Activated T-cell treated with anti-CD3 and anti-CD28 coated beads for 48 hours (primary cell): ENCODE results near the gene TRA2B.

Source experiments
- DNase-seq: peaks from one replicate; pipeline ENCODE4 v3.0.0-alpha.2; 2020; ENCODE audit warnings: low read depth

TRA2B gene

DNA sequence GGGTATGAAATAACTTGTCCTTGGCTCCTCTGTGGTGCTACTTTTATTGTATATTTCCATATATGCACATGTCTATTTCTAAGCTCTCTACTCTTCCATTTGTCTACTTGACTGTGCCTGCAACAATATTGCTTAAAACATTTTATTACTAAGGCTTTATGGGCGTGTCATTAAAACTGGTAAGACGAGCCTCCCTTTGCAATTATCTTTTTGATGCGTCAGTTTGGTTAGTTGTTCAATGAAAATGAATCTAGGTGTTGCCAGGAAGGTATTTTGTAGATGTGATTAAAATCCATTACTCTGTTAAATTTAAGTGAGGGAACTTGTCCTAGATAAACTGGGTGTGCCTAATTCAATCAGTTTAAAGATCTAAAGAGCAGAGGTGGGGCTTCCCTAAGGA is 12.9 kb upstream of the TRA2B start:
- no peak for DNase-seq

DNA sequence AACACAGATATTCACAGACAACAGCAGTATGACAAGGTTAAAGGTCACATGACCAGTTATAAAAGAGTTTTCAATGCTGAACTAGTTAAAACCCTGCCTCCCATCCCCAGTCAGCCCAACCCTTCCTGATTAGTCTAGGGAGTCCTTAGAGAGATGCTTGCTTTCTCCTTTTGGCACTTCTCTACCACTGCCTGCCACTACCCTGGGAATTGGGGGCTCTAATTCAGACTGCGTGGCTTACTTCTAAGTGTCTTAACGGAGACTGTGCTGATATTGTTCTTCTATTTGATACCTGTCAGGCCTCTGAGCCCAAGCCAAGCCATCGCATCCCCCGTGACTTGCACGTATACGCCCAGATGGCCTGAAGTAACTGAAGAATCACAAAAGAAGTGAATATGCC is 11.7 kb upstream of the TRA2B start:
- no peak for DNase-seq

DNA sequence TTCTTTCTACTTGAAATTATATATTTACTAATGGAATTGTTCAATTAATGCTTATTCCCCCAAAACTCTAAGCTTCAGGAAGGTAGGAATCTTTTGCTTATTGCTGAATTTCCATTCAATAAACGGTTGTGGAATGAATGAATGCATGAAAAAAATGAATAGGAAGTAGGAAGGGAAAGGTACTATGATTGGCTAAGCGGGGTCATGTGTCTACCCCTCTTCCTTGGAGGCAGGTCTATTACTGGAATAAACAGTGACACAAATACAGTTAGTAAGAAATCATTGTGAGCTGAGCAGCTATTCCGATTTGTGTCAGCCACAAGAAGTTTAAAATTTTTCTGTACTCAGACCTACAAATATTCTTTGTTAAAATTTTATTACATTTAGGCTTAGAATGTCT is 10.5 kb upstream of the TRA2B start:
- DNase-seq: no peak

DNA sequence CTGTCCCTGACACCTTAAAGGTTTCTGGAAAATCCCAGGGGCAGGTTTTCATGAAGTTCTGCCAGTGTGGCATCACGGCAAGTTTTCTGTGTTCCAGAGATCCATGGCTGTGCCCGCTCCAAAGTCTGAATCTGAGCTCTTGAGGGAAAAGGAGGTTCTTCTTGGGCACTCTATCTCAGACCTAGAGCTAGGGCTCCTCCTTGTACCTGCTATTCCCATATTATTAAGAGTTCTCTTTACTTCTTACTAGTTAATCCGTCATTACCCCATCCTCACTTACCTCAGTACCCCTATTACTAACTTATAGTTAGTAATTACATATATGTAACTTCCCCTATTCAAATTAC is 5.9 kb upstream of the TRA2B start:
- DNase-seq: no peak

DNA sequence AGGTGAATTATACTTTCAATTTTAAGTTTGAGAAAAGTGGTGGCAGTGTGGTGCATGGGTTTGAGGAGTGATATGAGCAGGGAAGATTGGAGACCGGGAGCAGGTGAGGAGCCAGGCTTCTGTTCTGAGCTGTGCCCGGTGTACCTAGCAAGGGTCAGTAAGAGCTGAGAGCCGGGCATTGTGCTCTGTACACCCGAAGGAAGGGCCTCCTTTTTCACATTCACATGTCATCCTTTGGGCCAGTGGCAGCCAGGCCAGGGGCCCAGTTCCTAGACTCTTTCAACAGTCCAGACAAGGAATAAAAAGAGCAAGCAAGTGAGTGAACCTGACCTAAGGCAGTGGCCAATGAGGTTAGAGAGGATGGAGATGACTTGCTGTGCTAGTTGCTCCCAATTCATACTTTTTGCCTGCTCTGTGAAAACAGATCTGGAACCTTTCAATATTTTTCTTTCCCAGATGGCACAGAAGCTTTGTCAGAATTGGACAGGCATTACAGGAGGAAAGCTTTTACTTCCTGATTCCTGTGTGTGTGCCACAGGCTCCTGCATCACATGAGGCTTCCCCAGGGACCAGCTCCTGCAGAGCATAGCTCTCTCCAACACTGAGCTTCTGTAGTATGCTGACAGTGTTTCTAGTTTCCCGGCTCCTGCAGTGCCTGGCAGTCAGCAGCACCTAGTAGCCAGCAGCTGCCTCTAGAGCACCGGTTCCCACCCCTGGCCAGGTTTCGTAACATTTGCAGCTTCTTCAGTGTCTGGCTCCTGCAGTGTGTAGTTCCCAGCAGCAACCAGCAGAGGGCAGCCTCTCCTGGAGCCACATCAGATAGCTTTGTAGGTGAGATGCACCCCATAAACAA is 5.3 kb upstream of the TRA2B start:
- DNase-seq: peak; percentile 76

DNA sequence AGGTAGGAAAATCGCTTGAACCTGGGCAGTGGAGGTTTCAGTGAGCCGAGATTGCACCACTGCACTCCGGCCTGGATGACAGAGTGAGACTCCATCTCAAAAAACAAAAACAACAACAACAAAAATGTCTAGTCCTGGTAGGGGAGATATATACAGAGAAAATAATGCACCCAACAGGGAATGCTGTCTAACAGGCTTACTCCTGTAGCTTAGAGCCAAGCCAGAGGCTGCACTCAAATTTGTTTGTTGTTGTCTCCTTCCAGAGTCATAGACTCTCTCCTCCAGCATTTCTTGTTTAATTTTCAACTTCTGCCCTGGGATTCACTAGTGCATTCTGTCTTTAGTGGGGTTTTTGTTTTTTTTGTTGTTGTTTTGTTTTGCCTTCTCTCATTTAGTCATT is 4.6 kb upstream of the TRA2B start:
- DNase-seq: no peak

DNA sequence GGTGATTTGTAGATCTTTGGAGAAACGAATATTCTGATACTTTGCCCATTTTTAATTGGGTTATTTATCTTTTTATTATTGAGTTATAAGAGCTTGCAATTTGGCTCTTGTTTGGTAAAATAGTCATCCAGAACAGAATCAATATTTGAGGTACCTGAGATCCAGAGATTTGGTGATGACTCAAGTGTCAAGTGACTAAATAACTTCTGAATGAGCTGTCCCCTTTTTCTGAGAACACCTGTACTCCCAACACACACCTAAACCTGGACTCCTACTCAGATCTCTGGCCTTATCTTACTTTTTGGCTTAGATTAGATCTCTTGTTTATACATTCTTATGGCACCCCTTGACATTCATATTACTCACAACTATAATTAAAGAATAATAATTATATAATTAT is 3.1 kb upstream of the TRA2B start:
- DNase-seq: no peak

DNA sequence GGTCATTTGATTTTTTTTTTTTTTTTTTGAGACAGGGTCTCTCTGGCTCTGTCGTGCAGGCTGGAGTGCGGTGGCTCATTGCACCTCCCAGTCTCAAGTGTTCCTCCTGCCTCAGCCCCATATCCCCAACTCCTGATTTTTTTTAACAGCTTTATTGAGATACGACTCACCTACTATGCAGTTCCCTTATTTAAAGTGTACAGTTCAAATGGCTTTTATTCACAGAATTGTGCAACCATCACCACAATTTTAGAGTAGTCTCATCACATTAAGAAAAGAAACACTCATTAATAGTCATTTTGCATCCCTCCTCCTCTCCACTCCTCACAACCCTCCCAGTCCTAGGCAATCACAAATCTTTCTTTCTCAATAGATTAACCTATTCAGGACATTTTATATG is 1.9 kb upstream of the TRA2B start:
- DNase-seq: no peak

DNA sequence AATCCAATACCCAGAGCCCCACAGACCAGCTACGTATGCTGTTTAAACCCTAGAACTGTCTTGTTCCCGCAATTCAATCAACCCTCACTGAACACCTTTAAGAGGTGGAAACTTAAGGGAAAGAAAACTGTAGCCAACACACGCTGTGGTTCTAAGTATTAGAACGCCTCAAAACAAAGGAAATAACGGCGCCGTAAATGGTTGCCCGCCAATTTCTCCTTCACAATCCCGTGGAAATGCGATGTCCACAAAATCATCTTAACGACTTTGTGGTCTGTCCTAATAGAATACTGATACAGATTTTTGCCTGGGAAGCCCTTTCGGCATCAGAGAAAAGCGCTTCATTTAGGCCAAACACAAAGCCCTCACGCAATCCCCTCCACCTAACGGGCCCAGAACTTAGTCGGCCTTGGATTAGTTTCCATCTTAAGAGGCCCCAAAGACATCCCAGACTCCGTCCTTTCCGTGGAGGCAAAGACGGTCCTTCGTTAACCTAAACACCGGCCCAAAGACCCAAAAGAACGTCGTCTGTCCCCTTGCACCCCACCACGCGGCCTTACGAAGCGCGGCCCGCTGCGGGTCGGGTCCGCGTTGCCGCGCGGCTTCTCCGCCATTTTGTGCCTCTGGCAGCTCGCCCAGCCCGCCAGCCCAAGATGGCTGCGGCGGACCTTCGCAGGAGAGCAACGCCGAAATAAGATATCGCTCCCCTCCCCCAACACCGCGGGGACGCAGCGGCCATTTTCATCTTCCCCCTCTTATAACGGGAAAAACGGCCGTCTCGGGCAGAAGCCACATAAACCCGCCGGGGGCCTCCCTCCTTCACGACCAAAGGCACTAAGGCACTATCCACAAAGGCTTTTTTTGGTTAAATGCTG is 763 bp downstream of the TRA2B start:
- DNase-seq: peak; percentile 79

DNA sequence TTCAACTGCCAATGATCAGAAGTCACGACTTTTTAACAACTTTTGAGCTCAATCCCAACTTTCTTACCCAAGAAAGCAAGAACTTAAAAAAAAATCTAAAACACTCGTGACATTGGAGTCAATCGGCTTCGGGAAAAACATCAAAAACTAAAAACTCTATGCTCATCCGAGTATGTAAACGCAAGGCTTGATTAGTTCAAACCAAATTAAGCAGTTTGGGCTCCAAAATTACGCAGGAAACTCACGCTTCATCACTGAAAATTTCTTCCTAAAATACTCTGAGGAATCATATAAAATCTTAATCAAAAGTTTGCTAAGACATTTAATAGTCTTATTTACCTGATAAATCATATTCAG is 1.6 kb downstream of the TRA2B start:
- DNase-seq: no peak

DNA sequence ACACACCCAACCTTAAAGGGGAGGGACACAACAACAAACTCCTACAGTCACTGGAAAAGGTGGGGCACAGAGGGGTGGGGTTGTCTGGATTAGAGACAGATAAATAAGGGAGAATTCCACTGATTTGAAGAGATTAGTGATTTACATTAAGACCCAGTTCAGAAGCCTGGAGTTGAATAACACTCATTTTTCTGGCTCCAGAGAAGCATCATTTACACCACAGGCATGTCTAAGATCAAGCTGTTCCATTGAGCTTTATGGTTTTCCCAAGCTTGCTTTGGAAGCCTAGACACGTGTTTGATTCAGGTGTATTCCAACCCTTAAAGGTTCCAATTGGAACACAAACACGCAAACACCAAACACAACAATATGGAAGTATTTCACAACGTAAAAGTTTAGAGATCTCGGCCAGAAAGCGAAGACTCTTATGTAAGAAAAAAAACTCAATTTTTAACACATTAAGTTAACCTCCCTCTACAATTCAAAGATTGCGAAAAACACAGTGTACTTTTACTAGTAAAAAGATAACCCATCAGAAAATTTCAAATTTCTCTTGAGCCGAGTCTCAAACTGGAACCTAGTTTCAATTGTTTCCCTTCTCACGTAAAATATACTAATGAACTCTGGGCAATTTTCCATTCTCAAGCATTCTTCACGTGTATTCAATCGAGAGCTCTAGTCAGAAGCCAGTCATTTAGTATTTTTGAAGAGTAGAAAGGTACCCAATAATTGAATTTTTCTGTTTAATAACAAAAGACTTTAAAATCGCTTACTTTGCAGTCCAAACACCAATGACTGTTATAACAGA is 2.1 kb downstream of the TRA2B start:
- no peak for DNase-seq

DNA sequence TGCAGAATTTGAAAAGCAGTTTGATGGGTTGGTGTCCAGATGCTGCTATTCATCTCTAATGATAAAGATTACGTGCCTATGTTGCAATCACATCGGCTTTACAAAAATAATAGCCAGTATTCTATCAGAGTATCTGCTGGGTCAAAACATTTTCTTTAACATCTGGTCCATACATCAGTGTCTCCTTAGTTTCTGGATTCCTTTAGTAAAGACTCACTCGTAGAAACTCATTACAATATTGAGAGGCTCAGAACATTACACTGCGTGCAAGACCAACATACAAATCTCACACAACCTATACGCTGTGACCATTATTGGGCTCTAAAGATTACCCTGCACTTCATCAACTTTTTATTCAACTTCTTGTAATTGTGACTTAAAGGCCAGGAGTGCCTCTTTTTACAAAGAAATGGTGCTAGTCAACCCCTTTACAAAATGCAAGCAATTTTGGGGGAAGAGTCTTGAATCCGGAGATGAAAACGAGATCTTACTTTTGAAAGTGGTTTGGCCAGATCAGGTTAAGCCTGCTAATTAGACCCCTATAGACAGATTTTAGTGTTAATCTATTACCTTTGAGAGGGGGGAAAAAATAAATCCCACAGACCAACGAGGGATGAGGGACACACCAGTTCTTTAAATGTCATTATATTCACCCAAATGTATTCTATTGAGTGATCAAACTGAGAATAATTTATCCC is 2.9 kb downstream of the TRA2B start:
- no peak for DNase-seq

DNA sequence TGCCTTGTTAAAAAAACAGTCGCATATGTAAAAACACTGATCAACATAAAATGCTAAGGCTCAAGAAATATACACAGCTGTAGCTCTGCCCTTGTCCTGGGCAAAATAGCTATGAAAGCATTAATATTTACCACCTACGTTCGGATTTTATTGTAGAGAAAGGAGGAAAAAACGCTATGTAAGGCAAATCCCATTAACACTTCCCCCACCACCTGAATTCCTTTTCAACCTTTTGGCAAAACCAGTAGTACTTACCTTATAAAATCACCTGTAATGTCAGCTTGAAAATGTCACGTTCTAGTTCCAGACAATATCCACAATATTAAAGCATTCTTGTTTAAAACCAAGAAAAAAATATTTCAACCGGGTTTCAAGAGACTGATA is 3.6 kb downstream of the TRA2B start:
- no peak for DNase-seq

DNA sequence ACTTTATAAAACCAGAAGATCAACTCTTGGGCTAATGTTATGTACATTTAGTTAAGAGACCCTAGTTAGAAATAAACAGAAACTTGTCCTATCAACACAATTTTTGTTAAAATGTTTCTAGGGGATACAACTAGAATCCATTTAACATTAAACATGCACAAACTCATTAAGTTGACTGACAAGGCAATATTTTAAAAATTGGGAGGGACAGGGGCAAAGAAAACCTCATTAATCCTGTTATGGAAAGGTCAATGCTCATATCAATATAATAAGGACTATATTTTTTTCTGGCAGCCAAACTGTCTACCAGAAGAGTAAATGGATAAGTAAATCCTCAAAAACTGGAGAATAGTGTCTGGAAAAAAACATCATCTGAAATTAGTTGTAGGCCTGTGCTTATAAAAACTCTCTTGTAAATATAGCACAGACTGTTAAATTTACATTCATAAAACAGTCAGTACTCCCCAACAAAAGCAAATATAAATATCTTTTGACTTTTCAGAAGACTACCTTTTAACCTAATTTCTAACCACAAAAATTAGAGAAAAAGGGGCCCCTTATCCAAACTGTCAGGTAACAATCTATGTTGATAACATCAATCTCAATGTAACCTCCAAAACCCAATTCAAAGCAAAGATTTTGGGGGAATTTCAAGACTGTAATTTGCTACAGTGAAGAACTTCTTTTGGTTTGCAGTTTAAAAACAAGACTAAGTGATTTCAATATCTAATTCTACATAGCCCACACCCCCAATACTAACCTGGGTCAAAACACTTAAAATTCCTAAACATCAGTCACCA is 4.2 kb downstream of the TRA2B start:
- no peak for DNase-seq

DNA sequence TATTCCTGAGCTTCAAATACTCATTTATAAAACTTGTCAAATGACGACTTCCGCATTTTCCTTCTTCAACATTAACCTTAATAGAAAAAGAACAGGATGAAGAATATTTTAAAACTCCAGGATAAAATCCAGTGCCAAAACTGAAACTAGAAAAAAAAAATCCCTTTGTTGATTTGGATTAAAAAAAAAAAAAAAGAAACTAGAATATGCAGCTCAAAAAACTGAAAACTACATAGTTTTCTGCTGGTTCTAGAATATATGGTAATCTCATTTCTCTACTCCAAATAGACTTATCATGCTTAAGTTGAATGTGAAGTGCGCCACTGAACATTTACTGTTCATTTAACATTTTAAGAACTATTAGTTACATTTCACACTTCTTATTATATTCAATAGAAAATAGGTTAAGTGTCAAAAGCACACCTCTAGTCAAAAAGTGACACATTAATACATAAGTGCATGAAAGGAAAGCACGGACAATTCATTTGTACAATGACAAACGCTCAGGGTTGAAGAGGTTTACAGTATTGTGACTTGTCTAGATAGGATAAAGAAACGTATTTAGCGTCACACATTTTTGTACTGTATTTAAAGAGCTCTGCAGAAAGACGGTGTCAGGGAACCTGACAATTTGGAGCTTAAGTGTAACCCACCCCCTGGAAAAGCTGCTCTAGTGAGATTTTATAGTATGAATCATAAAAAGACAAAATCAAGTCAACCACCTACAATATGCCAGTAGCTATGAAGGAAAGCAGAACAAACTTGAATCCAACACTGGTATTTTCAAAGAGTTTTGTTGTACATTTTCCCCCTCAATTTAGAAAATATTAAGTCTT is 5.8 kb downstream of the TRA2B start:
- no peak for DNase-seq

DNA sequence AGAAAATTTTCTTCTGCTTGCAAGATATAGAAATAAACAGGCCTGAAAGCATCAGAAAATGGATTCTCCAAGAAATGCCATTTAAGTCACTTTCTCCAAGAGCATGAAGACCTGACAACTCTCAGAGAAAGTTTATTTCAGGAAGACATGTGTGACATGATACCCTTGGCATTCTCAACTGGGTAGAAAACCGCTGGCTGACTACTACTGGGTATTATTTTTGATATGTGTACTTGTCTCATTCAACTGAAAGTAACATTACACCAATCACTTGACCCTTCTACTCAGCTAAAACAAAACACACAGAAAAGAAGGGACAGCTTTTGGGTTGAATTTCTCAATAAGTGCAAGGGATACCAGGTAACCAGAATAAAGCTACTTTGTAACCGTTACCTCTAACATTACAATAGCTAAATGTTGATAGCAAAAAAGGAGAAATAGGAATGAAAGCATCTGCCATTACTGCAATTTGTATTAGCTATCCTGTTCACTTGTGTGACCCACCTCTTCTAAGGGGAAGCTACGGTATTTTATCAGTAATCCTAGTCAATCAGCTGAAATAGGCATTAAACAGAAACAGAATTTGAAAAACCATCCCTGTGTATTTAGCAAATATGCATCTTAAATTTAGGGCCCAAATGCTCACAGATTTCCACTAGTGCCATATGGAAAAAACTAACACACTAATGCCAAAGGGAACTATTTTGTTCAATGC is 7.3 kb downstream of the TRA2B start:
- no peak for DNase-seq

DNA sequence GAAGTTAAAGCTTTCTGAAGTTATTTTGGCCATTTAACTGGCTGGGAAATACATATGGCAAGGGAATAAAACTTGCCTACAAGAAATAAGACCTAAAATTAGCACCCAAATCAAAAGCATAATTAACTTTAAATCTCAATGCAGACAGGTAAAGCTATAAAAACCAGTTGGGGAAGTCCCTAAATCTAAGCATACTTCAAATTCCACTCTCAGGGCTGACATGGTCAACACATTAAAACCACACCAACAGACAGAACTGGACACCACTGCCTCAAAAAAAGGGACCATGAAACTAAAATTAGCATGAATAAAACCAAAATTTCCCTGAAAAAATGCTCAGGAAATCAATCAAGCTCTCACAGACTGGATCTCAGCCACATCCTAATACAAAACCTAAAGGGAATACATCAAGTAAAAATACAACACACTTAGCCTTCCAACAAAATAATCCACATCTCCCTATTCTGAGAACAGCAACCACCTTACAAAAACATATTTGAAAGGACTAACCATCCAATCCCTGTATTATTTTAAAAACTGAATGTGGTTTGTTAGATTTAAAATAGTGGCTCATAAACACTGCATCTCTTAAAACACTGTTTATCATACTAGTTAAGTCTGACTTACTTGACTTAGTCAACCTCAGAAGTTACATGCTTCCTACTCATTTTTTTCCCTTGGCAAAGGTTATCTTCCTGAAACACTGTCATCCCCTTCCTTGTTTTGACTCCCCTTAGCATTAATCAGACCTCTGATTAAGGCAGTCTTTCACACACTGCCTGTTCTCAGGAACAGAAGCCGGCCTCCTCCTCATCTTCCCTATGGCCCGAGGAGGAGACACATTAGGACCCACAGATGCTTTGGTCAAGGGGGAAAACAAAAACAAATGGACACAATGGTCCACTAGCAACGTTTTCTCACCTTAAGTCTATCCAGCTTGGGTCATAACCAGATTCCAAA is 8.3 kb downstream of the TRA2B start:
- DNase-seq: no peak

DNA sequence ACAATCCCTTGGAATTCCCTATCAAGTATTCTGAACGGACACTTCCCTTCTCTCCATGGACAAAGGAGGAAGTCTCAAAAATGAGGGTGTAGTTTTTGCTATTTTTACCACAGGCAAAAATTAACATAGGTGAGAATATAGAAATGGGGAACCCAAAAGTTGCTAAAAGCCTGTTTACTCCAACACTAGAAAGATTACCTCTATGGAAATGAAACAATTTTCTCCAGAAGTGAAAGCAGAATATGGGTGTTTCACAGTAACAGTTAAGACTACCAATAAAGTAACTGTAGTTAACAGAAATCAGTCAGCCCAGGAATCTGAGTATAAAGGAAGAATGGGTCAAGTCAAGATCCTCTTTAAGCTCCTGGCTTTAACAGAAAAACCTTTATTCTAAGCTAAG is 9.3 kb downstream of the TRA2B start:
- no peak for DNase-seq
